NT2/D1 (cell line): Measurements from ENCODE around the gene HTT.

Experiments used
- SUZ12 ChIP-seq: IDR thresholded peaks from 2 replicates; pipeline ENCODE4 v1.6.1; 2011; ENCODE audit not compliant: insufficient read length, insufficient read depth; ENCODE audit errors: extremely low read depth
- YY1 ChIP-seq: IDR thresholded peaks from 2 replicates; pipeline ENCODE4 v1.6.1; 2011; ENCODE audit not compliant: insufficient read length, insufficient read depth
- ZNF274 ChIP-seq: IDR thresholded peaks from 2 replicates; pipeline ENCODE4 v1.6.1; 2011; ENCODE audit warnings: mild to moderate bottlenecking, low read depth, low read length

DNA sequence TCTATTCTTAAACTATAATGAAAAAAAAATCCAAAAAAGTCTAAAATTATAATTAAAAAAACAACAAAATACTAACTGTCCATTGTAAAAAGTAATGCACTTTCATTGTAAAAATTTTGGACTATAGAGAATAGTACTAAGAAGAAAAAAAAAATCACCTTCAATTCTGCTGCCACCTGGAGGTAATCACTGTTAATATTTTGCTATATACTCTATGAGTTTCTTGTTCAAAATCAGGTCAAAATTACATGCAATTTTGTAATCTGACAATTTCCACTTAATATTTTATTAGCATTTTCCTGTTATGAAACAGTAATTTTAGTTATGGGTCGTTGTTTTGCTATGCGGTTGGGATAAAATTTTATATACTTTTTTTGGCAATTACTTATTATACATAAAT, 62.0 kb downstream of the HTT start:
- no peak for TF ChIP-seq YY1
- no peak for TF ChIP-seq SUZ12
- TF ChIP-seq ZNF274, result no peak
